HepG2 (cell line): ENCODE results near the gene SLC16A3. TPM values are rescaled to one million over a fixed set of nuclear protein-coding genes. Genes with fewer than 3 reads are reported as not detected.
A peak's percentile ranks its signal among the peaks of the same experiment; 100 is the strongest.

Source experiments
- ATF6 ChIP-seq: sonication (generic); formaldehyde crosslinking; conservative IDR thresholded peaks from 2 replicates; pipeline ENCODE4 v1.4.0; 2020; ENCODE audit warnings: missing genetic modification reagents
- ETV6 ChIP-seq: sonication (generic); formaldehyde crosslinking; conservative IDR thresholded peaks from 2 replicates; pipeline ENCODE4 v1.4.0; 2020; ENCODE audit warnings: missing genetic modification reagents
- GFI1 ChIP-seq: sonication (generic); formaldehyde crosslinking; IDR thresholded peaks from 2 replicates; pipeline ENCODE4 v1.5.0; 2020; ENCODE audit warnings: missing genetic modification reagents, mild to moderate bottlenecking, borderline replicate concordance
- HIVEP1 ChIP-seq: sonication (generic); formaldehyde crosslinking; IDR thresholded peaks from 2 replicates; pipeline ENCODE4 v1.4.0; 2020; ENCODE audit warnings: mild to moderate bottlenecking, missing genetic modification reagents
- HMG20B ChIP-seq: conservative IDR thresholded peaks from 2 replicates; pipeline ENCODE4 v1.6.1; 2016; ENCODE audit warnings: missing genetic modification reagents, missing compliant biosample characterization
- HNF1A ChIP-seq, 2 experiments: sonication (generic) in 1 of 2; formaldehyde crosslinking in 1 of 2; IDR thresholded peaks; 2 replicates each; pipeline versions ENCODE4 v1.4.0 to v1.6.1; 2016 to 2020; ENCODE audit warnings: borderline replicate concordance in 1 of 2, low read depth in 1 of 2, mild to moderate bottlenecking in 1 of 2, missing genetic modification reagents in 1 of 2
- MTA1 ChIP-seq: sonication (generic); formaldehyde crosslinking; IDR thresholded peaks from 2 replicates; pipeline ENCODE4 v1.4.0; 2020; ENCODE audit warnings: missing genetic modification reagents, mild to moderate bottlenecking, borderline replicate concordance
- NFIB ChIP-seq: sonication (generic); formaldehyde crosslinking; IDR thresholded peaks from 2 replicates; pipeline ENCODE4 v1.9.0; 2021; ENCODE audit warnings: missing genetic modification reagents, mild to moderate bottlenecking, borderline replicate concordance
- SALL2 ChIP-seq: sonication (generic); formaldehyde crosslinking; IDR thresholded peaks from 2 replicates; pipeline ENCODE4 v1.8.1; 2023; ENCODE audit warnings: mild to moderate bottlenecking, missing genetic modification reagents, inconsistent platforms
- SP140L ChIP-seq: sonication (generic); formaldehyde crosslinking; IDR thresholded peaks from 2 replicates; pipeline ENCODE4 v1.4.0; 2020; ENCODE audit warnings: missing genetic modification reagents, borderline replicate concordance
- ZHX2 ChIP-seq, 2 experiments: sonication (generic) in 1 of 2; formaldehyde crosslinking in 1 of 2; IDR thresholded peaks; 2 replicates each; pipeline versions ENCODE4 v1.6.1 to v1.9.0; 2014 to 2022; ENCODE audit warnings: antibody characterized with exemption in 1 of 2, borderline replicate concordance in 1 of 2, inconsistent platforms in 1 of 2, low read depth in 1 of 2, missing genetic modification reagents in 1 of 2
- ZNF253 ChIP-seq: sonication (generic); formaldehyde crosslinking; IDR thresholded peaks from 2 replicates; pipeline ENCODE4 v1.8.0; 2022; ENCODE audit warnings: mild to moderate bottlenecking, missing genetic modification reagents, borderline replicate concordance
- ZNF563 ChIP-seq: sonication (generic); formaldehyde crosslinking; IDR thresholded peaks from 2 replicates; pipeline ENCODE4 v1.8.0; 2022; ENCODE audit warnings: mild to moderate bottlenecking, moderate library complexity, missing genetic modification reagents
- ZNF614 ChIP-seq: IDR thresholded peaks from 2 replicates; pipeline ENCODE4 v1.6.1; 2018; ENCODE audit warnings: missing biosample characterization, missing genetic modification reagents, inconsistent platforms, borderline replicate concordance
- ZNF709 ChIP-seq: sonication (generic); formaldehyde crosslinking; IDR thresholded peaks from 2 replicates; pipeline ENCODE4 v1.5.0; 2020; ENCODE audit warnings: mild to moderate bottlenecking, missing genetic modification reagents
- polyA plus RNA-seq, 8 experiments: library from polyadenylated mRNA; depleted of rRNA in 3 of 8; stranded (reverse) in 7 of 8; unstranded in 1 of 8; fragments of >200 nt; fragmentation: Illumina TruSeq in 4 of 8; extraction: Trizol in 4 of 8; gene quantifications; 2 replicates each; pipeline versions ENCODE4 v1.2.1 to v1.2.3, GENCODE V29; 2011 to 2016; ENCODE audit warnings: low read depth in 4 of 8, missing spikeins in 1 of 8, mixed read lengths in 1 of 8; ENCODE audit not compliant: insufficient read depth in 1 of 8
- total RNA-seq, 5 experiments: library from RNA; depleted of rRNA; stranded (reverse); fragments of >200 nt; fragmentation: Illumina TruSeq; extraction: Trizol; gene quantifications; 2 replicates each; pipeline ENCODE4 v1.2.3, GENCODE V29; 2016; ENCODE audit warnings: low read depth in 1 of 5

The SLC16A3 gene
- total and polyA plus RNA-seq, 2 of the 13 experiments (the other 11 are each of a cell fraction or from before 2014, with no cell fraction given): 242 to 349 TPM

GRCh38 chr17:82236142-82236971 lies 7.5 kb downstream of the SLC16A3 start (continued):
- TF ChIP-seq HNF1A (IDR thresholded peaks at IDR 0.05; ENCODE audit: low read depth) (no peak), HNF1A (CRISPR knock-in tag; IDR thresholded peaks at IDR 0.05; ENCODE audit: borderline replicate concordance) (peak; percentile 79; the same call in 1 of the 2 replicates), ETV6 (peak; percentile 86; the same call in 1 of the 2 replicates), HIVEP1 (CRISPR knock-in tag) (peak; percentile 100), GFI1 (CRISPR knock-in tag) (peak; percentile 59), NFIB (CRISPR knock-in tag) (no peak), ZHX2 (IDR thresholded peaks at IDR 0.05; ENCODE audit: low read depth) (peak; percentile 38; the same call in 1 of the 2 replicates), ZHX2 (CRISPR knock-in tag; IDR thresholded peaks at IDR 0.05; ENCODE audit: borderline replicate concordance) (peak; percentile 88; the same call in 1 of the 2 replicates), ZNF614 (CRISPR knock-in tag) (peak; percentile 94), MTA1 (CRISPR knock-in tag) (peak; percentile 90), ATF6 (CRISPR knock-in tag) (peak; percentile 77; the same call in 1 of the 2 replicates), ZNF563 (peak; percentile 99), ZNF709 (peak; percentile 97), SALL2 (CRISPR knock-in tag) (peak; percentile 98), ZNF253 (peak; percentile 93), SP140L (CRISPR knock-in tag) (peak; percentile 90; the same call in 1 of the 2 replicates), HMG20B (CRISPR knock-in tag) (peak; percentile 91)
